NOMO-1 (cell line): ENCODE data around the gene PTPRK.
"Not testable (repeated sequence)": the region's sequence is repeated elsewhere in the genome, so short reads cannot be mapped to it uniquely, and the experiment has no call there.

ENCODE experiments used
- DNase-seq, 2 experiments: peaks; one replicate each; lab custom pipeline; 2025; ENCODE audit not compliant: unreplicated experiment in 2 of 2; lab: John Stamatoyannopoulos, UW

Gene PTPRK

GRCh38 chr6:127990074-127990473 lies 530.3 kb downstream of the PTPRK start:
- DNase-seq = no peak

DNA sequence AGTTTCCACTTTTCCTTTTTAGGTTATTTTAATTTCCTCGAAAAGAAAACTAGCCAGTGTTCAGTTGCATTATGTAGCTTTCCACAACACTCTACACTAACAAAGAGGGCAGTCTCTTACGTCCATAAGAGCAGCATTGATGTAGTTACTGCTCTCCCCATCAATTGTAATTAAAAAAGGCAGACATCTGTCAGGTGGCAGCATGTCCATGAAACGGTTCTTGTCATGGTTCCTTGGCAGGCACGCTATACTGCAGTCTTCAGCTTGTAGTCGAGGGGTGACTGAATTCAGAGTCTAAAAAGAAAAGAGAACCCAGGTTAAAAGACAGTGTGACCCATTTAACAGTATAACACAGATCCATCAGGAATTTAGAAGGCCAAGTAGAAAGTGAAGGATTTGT lies 539.4 kb downstream of the PTPRK start:
- DNase-seq = no peak

- DNase-seq = not testable (repeated sequence)
These were observed 542.2 kb downstream of the PTPRK start for GRCh38 chr6:127978185-127978584.

- no peak for DNase-seq
These were observed 543.6 kb downstream of the PTPRK start for GRCh38 chr6:127976796-127977195.

DNA sequence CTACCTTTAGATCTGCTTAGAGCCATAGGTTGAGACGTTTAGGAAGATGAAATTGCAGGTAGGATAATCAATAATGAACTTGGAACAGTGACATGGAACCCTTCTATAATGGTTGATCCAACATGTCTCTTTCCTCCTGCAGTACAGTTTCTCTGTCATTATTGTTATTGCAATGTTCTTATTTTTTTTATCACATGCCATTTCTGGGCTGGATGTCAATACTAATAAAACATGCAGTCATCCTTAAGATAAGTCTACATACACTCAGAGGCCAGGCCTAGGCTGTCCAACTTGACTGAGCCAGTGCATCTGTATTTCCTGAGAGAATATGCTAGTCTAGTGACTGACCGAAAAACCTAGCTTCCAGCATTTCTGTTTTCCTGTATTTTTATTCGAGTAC lies 544.3 kb downstream of the PTPRK start:
- no peak for DNase-seq

DNA sequence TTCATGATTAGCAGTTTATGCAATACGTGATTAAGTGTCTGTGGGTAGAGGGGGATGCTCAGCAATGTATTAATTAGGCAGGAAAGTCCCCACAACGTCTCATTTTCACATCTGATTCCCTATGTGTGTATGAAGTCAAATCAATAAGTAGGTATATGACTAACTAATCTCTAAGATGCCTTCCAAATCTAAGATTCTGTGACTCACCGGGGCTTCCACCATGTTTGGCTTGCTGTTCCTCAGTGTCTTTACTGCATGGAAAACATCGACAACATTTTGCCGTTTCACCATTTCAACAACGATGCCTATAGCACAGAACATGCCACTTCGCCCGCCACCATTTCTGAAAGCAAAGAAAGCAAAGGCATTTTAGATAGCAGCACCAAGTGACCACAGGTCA lies 547.6 kb downstream of the PTPRK start:
- no peak for DNase-seq

GRCh38 chr6:127971945-127972391 lies 548.4 kb downstream of the PTPRK start:
- peak in 1 of 2 experiments; percentile 2 for DNase-seq

- no peak for DNase-seq
These were observed 549.0 kb downstream of the PTPRK start for GRCh38 chr6:127971386-127971785.

DNA sequence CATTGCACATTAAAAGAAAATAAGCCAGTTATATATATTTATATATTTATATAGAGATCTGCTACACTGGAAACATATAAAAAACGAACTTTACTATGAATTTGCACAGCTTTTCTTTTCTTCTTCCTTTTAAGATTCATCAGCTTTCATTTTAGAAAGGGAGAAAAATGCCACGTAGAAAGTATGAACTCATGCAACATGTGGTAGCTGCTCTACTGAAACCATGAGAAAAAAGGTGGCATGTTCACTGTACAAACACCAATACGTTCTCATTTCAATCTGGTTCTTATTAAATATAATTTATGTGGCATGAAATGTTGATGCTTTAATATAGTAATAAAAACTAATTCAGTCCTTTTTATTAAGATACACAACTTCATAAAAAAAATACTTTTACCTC lies 550.7 kb downstream of the PTPRK start:
- DNase-seq = no peak

GRCh38 chr6:127968394-127968793 lies 552.0 kb downstream of the PTPRK start:
- DNase-seq = no peak

- no peak for DNase-seq
These were observed 552.7 kb downstream of the PTPRK start for GRCh38 chr6:127967708-127968107.

GRCh38 chr6:127966616-127967015 lies 553.8 kb downstream of the PTPRK start:
- no peak for DNase-seq

- DNase-seq = no peak
These were observed 556.9 kb downstream of the PTPRK start for GRCh38 chr6:127963495-127963894.

GRCh38 chr6:127959869-127960268 lies 560.5 kb downstream of the PTPRK start:
- DNase-seq = no peak

- DNase-seq = no peak
These were observed 563.4 kb downstream of the PTPRK start for GRCh38 chr6:127956956-127957355.

GRCh38 chr6:127956260-127956888 lies 564.0 kb downstream of the PTPRK start:
- DNase-seq = no peak

DNA sequence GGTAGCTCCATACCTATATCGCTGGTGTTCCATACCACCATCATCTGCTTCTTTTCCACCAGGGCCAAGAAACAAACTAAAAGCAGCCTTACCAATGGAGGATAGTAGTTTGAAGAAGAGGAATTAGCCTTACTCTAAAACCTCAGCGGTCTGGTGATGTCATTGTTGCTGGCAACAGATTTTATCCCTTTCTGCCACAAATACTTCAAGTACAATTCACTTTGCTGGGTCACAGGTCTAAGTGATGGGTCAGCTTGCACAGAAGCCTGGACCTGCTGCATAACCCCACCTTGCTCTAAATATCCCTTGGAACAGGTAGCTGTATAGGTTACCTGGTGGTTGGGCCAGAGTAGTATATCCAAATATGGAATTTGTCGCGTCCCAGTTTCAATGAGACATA lies 566.3 kb downstream of the PTPRK start:
- DNase-seq = no peak

DNA sequence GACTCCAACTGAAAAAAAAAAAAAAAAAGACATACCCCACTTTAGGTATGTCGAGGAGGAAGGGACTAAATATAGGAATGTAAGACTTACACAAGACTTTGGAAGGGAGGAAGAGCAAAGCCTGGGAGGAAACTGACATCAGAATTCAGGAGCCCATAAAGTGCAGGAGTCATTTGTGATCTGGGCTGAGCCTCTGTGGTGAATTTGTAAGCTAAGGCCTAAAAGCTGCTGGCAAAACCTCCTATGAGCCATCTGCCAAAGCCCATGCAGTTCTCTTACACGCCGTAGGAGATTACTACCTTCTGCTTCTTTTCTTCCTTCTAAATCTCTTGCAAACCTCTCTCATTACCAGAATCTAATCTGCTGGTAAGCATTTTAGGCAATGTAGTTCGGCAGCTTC lies 567.6 kb downstream of the PTPRK start:
- no peak for DNase-seq

- DNase-seq = no peak
These were observed 568.2 kb downstream of the PTPRK start for GRCh38 chr6:127952176-127952575.

- no peak for DNase-seq
These were observed 569.1 kb downstream of the PTPRK start for GRCh38 chr6:127951172-127951917.

GRCh38 chr6:127950566-127951145 lies 569.7 kb downstream of the PTPRK start:
- peak; percentile 2 to 37 for DNase-seq

- DNase-seq = no peak
These were observed 571.1 kb downstream of the PTPRK start for GRCh38 chr6:127949251-127949650.
